HG03575 (cell line): ENCODE measurements around the gene SLC2A11.
"Not testable (repeated sequence)": the region's sequence is repeated elsewhere in the genome, so short reads cannot be mapped to it uniquely, and the experiment has no call there.

ENCODE experiments used
- ATAC-seq: cut with Tn5 transposase; IDR thresholded peaks from one replicate; pipeline ENCODE4 v1.9.1; 2021; ENCODE audit not compliant: unreplicated experiment, insufficient number of reproducible peaks, low FRiP score; ENCODE audit errors: extremely low read depth

Gene SLC2A11

DNA sequence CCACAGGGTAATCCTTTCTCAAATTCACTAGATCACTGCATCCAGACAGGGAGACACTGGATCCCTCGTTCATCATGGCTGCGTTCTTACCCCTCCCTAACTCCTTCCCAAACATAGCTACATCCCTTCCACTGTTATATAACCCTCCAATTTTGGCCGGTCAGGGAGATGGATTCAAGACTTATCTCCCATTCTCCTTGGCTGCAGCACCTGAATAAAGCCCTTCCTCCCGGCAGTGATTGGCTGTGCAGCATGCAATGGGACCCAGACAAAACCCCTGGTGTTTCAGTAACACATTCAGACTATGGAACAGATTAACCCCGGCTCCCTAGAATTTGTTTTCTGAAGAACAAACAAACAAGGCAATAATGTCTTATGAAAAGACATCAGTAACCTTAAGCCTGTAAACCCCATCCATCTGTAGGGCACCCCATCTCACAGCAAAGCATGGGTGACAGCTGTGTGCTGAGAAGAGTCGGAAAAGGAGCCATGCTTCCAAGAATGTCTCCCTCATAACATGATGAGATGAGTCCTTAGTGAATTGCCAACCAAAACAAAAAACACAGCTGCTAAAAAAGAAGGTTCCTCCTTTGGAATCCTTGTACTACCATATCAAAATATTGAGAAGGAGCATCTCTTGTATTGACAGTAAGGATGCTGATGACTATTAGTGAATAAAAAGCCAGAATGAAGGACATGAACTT is 41.5 kb downstream of the SLC2A11 start:
- no peak for ATAC-seq

DNA sequence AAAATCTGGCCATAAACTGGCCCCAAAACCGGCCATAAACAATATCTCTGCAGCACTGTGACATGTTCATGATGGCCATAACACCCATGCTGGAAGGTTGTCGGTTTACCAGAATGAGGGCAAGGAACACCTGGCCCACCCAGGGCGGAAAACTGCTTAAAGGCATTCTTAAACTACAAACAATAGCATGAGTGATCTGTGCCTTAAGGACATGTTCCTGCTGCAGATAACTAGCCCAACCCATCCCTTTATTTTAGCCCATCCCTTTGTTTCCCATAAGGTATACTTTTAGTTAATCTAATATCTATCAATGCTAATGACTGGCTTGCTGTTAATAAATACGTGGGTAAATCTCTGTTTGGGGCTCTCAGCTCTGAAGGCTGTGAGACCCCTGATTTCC is 42.6 kb downstream of the SLC2A11 start:
- ATAC-seq: not testable (repeated sequence)

DNA sequence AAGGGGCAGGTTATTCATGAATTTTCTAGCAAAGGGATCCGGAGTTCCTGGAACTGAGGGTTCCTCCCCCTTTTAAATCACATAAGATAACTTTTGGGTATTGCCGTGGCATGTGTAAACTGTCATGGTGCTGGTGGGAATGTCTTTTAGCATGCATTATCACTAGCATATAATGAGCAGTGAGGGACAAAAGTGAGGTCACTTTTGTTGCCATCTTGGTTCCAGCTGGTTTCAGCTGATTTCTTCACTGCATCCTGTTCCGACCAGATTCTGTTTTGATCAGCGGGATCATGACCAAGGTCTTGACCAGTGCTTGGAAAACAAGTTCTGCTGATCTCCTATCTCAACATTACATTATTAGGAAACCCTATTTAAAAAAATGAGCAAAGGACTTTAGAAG is 43.9 kb downstream of the SLC2A11 start:
- no peak for ATAC-seq

DNA sequence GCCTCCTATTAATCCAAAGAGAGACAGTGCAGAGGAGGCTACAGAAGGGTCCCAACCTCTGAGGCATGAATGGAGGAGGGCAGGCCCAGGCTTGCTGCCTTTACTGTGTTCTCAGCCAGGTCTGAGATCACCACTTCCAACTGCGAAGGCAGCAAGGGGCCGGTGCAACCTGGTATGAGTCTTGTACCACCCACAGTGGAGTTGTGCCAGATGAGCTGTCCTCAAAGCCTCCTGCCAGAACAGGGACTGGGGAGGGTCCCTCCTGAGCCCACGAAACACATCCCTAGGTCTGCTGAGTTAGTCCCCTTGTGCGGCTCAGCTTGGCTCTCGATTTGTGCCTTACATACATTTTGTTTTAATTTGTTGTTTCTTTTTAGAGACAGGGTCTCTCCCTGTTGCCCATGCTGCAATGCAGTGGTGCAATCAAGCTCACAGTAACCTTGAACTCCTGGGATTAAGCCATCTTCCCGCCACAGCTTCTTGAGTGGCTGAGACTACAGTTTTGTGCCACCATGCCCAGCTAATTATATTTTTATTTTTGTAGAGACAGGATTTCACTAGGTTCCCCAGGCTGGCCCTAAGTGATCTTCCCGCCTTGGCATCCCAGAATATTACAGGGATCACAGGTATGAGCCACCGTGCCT is 45.8 kb downstream of the SLC2A11 start:
- no peak for ATAC-seq

DNA sequence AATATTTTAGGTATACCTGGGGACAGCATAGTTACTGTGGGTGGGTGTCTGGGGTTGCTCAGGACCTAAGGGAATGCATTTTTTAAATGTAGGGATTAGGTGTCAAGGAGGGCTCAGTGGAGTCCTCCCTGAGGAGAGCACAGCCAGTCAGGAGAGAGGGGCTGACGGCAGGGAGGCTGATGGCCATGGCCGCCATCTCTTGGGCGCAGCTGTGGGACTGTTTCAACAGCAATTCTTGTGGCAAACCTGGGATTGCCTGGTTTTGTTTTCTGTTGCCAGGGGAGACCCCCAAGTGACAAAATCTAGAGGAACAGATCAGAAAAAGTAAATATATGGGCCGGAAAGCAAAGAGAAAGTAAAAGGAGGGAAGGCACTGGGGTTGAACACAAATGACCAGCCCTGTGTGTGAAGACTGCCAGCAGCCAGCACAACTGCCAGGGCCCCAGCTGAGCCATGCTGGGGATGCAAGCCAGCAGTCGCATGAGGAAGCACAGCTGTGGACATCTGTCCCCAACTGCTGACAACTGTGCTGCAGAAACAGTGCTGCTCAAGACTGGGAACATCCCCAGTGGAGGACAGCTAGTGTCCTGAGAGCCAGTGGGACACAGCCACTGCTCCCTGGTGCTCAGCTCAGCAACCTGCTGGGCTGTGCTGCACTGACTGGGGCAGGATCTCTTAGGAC is 47.0 kb downstream of the SLC2A11 start:
- ATAC-seq: no peak

DNA sequence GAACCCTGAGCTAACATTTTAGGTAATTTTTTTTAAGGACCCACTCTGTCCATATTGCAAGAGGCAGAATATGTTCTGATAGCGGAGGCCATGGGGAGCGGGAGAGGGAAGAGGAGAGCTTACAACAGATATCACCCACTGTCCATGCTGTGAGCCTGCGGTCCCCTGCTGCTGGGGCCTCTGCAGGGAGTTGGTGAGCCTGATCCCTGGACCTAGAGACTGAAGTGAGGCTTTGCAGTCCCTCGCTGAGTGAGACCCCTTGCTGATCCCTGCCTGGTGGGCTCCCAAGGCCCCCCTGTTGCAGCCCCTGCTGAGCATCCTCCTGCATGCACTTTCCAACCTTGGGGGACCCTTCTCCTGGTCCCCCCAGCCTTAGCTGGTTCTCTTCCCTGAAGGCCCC is 49.0 kb downstream of the SLC2A11 start:
- no peak for ATAC-seq

DNA sequence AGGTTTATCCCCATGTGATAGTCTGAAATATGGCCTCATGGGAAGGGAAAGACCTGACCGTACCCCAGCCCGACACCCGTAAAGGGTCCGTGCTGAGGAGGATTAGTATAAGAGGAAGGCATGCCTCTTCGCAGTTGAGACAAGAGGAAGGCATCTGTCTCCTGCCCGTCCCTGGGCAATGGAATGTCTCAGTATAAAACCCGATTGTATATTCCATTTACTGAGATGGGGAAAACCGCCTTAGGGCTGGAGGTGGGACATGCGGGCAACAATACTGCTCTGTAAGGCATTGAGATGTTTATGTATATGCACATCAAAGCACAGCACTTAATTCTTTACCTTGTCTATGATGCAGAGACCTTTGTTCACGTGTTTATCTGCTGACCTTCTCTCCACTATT is 49.7 kb downstream of the SLC2A11 start:
- ATAC-seq: not testable (repeated sequence)

DNA sequence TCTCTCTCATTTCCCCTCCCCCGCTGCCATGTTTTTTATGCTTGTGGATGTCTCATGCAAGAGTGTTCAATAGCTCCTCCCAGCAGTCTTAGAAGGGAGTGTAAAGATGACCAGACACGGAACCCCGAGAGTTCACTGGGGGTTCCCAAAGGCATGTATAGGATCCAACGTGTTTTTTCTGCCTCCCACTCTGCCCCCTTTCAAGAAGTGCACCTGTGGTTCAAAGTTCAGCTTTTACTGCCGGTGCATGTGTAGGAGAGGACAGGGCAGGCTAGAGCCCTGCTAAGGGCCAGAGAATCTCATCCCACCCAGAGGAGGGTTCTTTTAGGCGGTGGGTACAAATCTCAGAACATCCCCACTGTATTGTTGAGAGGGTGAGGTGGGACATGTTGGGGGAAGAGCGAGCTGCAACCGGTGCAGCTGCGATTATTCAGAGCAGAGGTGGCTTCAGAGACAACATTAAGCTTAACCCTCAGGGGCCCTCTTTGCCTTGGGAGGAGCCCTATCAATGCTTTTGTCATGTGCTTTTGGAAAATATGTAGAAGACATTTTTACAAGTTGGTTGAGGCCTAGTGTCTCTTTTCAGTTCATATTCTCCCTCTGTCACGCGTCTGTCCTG is 51.0 kb downstream of the SLC2A11 start:
- ATAC-seq: no peak

DNA sequence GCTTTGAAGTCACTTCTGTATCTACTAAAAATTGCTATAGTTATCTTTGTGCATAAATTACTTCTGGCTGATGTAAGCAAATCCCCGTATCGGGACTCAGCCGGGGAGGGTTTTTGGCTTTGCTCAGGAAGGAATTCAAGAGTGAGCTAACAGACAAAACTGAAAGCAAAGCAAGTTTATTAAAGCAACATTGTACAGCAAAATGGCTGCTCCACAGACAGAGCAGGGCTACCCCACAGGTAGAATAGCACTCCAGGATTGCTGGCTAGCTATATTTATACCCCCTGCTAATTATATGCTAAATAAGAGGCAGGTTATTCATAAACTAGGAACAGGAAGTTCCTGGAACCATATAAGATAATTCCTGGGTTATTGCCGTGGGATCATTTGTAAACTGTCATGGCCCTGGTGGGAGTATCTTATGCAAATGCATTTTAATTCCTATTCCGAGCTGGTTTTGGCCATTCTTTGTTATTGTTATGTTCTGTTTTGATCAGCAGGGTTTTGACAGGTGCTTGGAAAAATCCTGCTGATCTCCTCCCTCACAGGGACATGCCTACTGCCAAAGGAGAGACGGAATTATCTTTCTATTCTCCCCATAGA is 51.7 kb downstream of the SLC2A11 start:
- no peak for ATAC-seq

DNA sequence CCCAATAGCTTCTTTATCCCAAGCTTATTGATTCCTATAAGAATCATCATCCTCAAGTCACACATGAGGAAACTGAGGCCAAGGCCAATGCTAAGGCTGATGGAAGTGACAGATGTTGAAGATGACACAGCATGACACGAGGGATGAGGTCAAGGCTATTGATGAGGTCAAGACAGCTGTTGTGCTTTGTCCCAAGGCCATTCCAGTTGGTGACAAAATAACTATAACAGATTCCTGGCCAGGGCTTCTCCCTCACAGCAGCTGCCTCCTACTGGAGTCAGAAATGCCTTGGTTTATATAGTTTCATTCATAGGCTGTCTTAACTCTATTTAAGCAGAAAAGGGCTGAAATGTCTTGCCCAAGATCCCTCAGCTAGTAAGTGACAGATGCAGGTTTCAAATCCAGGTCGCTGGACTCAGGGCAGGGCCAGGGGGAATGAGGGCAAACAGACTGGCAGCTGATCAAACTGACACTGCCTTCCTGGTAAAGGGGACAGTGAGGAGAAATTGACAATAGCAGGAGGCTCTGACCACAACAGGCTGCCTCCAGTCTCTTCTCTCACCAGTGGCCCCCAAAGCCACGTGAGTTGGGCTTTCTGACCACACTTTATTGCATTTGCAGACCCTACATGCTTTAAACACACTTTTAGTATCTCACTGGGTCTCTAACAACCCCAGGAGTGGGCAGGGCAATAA is 53.0 kb downstream of the SLC2A11 start:
- ATAC-seq: no peak

DNA sequence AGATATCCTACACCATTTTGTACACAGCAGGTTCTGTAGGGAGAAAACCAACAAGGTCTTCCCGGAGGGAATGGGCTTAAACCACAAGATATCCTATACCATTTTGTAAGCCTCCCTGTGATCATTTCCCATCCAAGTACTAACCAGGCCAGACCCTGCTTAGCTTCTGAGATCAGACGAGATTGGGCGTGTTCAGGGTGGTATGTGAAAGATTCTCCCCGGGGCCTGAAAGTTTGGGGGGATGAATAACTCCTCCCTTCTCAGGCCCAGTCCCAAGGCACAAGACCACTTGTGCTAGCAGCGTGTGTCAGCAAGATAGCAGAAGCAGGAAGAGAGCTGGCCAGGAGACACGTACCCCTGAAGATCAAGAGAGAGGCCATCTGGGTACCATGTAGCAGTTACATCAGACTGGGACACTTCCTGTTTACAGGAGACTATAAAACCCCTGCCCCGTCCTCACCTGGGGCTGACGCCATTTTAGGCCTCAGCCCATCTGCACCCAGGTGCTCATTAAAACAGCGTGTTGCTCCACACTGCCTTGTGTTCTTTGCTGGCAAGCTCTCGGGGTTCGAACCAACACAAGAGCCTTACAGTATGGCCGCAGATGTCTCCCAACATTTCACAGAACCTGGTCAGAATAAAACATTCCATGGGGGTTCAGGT is 53.8 kb downstream of the SLC2A11 start:
- no peak for ATAC-seq

DNA sequence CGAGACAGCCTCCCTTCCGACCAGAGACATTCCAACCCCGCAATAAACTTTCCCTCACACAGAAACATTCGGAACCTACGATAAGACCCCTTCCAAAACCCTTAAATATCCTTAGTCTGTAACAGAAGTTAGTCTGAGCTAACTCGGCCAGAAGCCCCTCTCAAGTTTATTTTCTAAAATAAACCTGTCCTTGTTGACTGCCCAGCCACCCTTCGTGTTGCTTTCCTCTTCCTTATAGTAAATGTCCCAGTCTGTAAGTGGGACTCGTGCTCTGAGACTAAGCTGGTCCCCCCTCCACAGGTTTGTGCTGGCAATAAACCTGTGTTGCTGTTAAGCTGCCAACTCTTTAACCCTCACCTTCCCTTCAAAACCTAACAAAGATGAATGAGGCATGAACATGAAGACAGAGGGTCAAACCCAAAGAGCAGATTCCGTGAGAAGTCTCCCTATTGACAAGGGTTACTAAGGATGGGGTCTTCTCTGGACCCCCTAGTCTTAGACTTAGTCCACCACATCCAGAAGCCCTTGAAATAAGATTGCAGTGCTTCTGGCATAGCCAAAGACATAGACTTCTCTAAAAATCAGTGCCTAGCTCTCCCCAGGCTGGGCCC is 54.7 kb downstream of the SLC2A11 start:
- ATAC-seq: no peak

DNA sequence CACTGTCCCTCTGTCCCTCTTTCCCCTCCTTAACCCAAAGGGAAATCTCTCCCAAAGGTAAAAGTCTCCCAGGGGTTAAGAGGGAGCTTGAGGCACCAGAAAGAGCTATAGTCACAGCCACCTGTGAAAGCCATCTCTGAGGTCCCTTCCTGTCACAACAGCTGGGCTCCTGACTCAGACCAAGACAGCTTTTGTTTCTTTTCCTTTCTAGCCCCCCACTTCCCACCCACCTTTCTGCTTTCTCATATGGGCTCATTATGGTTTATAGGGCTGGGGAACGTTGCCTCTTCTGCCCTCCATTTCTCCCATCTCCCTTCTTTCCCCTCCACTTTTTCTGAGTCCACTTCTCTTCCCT is 55.6 kb downstream of the SLC2A11 start:
- no peak for ATAC-seq

DNA sequence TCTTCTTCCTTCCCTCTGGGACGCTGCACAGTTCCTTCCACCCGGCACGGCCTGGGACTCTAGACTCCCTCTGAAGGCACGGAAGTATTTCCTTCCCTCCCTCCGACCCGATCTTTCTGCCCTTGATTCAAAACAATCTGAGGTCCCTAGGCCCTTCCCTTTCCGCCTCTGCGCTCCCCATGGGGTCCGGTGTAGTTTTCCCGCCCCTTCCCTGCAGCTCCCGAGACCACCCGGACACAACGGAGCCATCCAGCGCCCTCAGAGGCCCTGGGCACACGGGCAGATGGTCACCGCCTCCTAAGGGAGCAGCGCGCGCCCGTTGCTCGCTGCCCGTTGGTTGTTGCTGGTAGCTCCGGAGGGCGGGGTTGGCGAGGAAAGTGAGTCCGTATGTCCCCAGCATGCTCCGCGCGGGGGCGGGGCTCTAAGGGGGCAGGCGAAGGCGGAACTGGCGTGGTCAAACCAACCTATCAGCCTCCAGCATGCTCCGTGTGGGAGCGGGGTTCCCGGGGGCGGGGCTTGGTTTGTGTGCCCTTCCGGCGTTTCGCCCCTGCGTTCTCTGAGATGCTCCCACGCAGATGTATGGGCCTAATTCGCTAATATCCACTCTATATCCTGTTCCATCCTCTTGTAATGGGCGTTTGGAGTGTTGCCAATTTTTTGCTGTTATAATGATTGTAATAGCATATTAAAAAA is 56.1 kb downstream of the SLC2A11 start:
- ATAC-seq: peak; percentile 64

DNA sequence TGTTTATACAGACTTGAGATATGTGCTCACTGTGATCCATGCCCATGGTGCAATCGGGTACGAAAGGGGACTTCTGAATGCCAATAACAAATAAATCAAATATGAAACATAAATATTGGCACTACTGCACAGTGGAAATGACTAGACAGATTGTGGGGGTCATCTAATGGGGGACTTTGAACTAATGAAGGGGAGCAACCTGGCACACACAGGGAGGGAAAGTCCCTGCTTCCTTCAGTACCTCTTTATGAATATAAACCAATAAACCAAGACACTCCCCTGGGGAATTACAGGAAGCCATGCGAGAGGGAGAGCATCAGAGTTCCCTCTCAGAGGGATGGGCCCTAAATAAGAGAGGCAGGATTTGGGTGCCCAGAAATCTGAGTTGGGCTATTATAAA is 57.6 kb downstream of the SLC2A11 start:
- no peak for ATAC-seq

DNA sequence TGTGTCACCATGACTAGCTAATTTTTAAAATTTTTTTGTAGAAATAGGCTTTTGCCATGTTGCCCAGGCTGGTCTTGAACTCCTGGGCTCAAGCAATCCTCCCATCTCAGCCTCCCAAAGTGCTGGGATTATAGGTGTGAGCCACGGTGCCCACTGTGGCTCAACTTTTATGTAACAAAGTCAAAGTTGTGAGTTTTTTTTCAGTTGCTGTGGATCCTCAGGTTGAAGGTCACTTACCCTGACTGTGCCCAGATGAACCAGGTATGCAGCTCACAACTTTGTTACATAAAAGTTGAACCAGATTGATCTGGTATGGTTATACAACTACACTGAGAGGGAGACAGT is 62.6 kb downstream of the SLC2A11 start:
- ATAC-seq: not testable (repeated sequence)

DNA sequence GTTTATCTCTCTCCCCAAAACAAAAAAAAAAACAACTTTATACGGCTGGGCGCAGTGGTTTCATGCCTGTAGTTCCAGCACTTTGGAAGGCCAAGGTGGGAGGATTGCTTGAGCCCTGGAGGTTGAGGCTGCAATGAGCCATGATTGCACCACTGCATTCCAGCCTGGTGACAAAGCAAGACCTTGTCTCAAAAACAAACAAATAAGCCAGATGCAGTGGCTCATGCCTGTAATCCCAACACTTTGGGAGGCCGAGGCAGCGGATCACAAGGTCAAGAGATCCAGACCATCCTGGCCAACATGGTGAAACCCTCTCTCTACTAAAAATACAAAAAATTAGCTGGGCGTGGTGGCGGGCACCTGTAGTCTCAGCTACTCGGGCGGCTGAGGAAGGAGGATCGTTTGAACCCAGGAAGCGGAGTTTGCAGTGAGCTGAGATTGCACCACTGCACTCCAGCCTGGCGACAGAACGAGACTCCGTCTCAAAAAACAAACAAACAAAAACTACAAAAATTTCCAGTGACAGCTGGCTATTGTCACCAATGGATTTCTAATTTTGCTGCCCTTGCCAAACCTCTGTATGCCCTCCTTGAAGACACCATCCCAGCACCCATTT is 64.0 kb downstream of the SLC2A11 start:
- ATAC-seq: not testable (repeated sequence)
